ENCODE data around the gene CSNK1A1L. TPM values are rescaled to one million over a fixed set of nuclear protein-coding genes. Genes with fewer than 3 reads are reported as not detected.

Gene CSNK1A1L
- total RNA-seq, 5 donors from 2014 or later (not counting 1 experiment from before 2014, with no cell fraction given), result not detected

GRCh38 chr13:37131092-37131491 is 25.6 kb upstream of the CSNK1A1L start:
- ChIA-PET CTCF (no interaction called here), POLR2A (no interaction called here)
- DNase-seq, result no peak
- Mint-ChIP-seq H3K36me3 (no peaks in the 10 kb centered on the region), H3K9me3 (peaks cover 0 to 4% (median 0%) of the 10 kb centered on the region in 3 donors), H3K27me3 (peaks cover 3 to 9% of the 10 kb centered on the region in 2 donors), H3K4me3 (no peak overlapping the region), H3K27ac (no peak overlapping the region), H3K4me1 (no peaks in the 10 kb centered on the region)
- Histone ChIP-seq H3K4me1 (ENCODE audit: control insufficient read depth in 1 of 2, extremely low read depth in 1 of 2, insufficient read depth in 2 of 2, low read length in 2 of 2) (no peaks in the 10 kb centered on the region), H3K9me3 (no peaks in the 10 kb centered on the region), H3K4me3 (ENCODE audit: control insufficient read depth in 1 of 2, extremely low read depth in 1 of 2, low read length in 1 of 2) (no peak overlapping the region), H3K36me3 (ENCODE audit: control insufficient read depth in 2 of 2, extremely low read depth in 1 of 2, insufficient read depth in 1 of 2, low read length in 1 of 2) (no peaks in the 10 kb centered on the region), H3K27me3 (replicated peaks in 1 of 2; ENCODE audit: control insufficient read depth in 2 of 2, extremely low read depth in 1 of 2, insufficient read depth in 2 of 2, low read length in 1 of 2) (no peaks in the 10 kb centered on the region), H3K27ac (ENCODE audit: low read length) (no peak overlapping the region)
- no peak for ATAC-seq (replicated peaks in 1 of 4)
- no CpG with 5 or more reads among the region's 3 CpGs for WGBS (ENCODE audit: insufficient coverage)

- Histone ChIP-seq H3K4me3 (ENCODE audit: control insufficient read depth in 1 of 2, extremely low read depth in 1 of 2, low read length in 1 of 2) (no peak overlapping the region), H3K27me3 (replicated peaks in 1 of 2; ENCODE audit: control insufficient read depth in 2 of 2, extremely low read depth in 1 of 2, insufficient read depth in 2 of 2, low read length in 1 of 2) (no peaks in the 10 kb centered on the region), H3K4me1 (ENCODE audit: control insufficient read depth in 1 of 2, extremely low read depth in 1 of 2, insufficient read depth in 2 of 2, low read length in 2 of 2) (no peaks in the 10 kb centered on the region), H3K9me3 (no peaks in the 10 kb centered on the region), H3K27ac (ENCODE audit: low read length) (no peak overlapping the region), H3K36me3 (ENCODE audit: control insufficient read depth in 2 of 2, extremely low read depth in 1 of 2, insufficient read depth in 1 of 2, low read length in 1 of 2) (no peaks in the 10 kb centered on the region)
- no peak for ATAC-seq (replicated peaks in 1 of 4)
- Mint-ChIP-seq H3K27ac (no peak overlapping the region), H3K9me3 (peaks cover 0 to 4% (median 0%) of the 10 kb centered on the region in 3 donors), H3K4me3 (no peak overlapping the region), H3K4me1 (no peaks in the 10 kb centered on the region), H3K27me3 (peaks cover 2 to 9% of the 10 kb centered on the region in 2 donors), H3K36me3 (no peaks in the 10 kb centered on the region)
- no peak for DNase-seq
- 80% methylated on average over 3 of the region's 4 CpGs for WGBS (ENCODE audit: insufficient coverage)
- CTCF ChIA-PET, result no interaction called here
- POLR2A ChIA-PET, result no interaction called here
Observed at GRCh38 chr13:37129866-37130265, 24.4 kb upstream of the CSNK1A1L start.

GRCh38 chr13:37127691-37128241 is 22.3 kb upstream of the CSNK1A1L start:
- DNase-seq, result no peak
- no peaks in the 10 kb centered on the region for H3K36me3 ChIP-seq (ENCODE audit: control insufficient read depth in 2 of 2, extremely low read depth in 1 of 2, insufficient read depth in 1 of 2, low read length in 1 of 2)
- no peak overlapping the region for H3K27ac ChIP-seq (ENCODE audit: low read length)
- H3K4me3 Mint-ChIP-seq, result no peak overlapping the region
- H3K4me1 ChIP-seq (ENCODE audit: control insufficient read depth in 1 of 2, extremely low read depth in 1 of 2, insufficient read depth in 2 of 2, low read length in 2 of 2), result no peaks in the 10 kb centered on the region
- WGBS (ENCODE audit: insufficient coverage), result 73% methylated on average over 2 of the region's 3 CpGs
- no peak for ATAC-seq (replicated peaks in 1 of 4)
- no peak overlapping the region for H3K4me3 ChIP-seq (ENCODE audit: control insufficient read depth in 1 of 2, extremely low read depth in 1 of 2, low read length in 1 of 2)
- ChIA-PET CTCF (no interaction called here), POLR2A (no interaction called here)
- no peaks in the 10 kb centered on the region for H3K36me3 Mint-ChIP-seq
- H3K9me3 Mint-ChIP-seq, result peaks cover 0 to 4% (median 0%) of the 10 kb centered on the region in 3 donors
- no peaks in the 10 kb centered on the region for H3K9me3 ChIP-seq
- peaks cover 0 to 4% of the 10 kb centered on the region in 2 experiments for H3K27me3 ChIP-seq (replicated peaks in 1 of 2; ENCODE audit: control insufficient read depth in 2 of 2, extremely low read depth in 1 of 2, insufficient read depth in 2 of 2, low read length in 1 of 2)
- no peaks in the 10 kb centered on the region for H3K4me1 Mint-ChIP-seq
- no peak overlapping the region for H3K27ac Mint-ChIP-seq
- peaks cover 2 to 9% of the 10 kb centered on the region in 2 donors for H3K27me3 Mint-ChIP-seq

- POLR2A ChIA-PET, result no interaction called here
Observed at GRCh38 chr13:37123337-37123736, 17.9 kb upstream of the CSNK1A1L start.

GRCh38 chr13:37118016-37118415 is 12.6 kb upstream of the CSNK1A1L start:
- H3K36me3 ChIP-seq (ENCODE audit: control insufficient read depth in 2 of 2, extremely low read depth in 1 of 2, insufficient read depth in 1 of 2, low read length in 1 of 2), result no peaks in the 10 kb centered on the region
- no peaks in the 10 kb centered on the region for H3K4me1 ChIP-seq (ENCODE audit: control insufficient read depth in 1 of 2, extremely low read depth in 1 of 2, insufficient read depth in 2 of 2, low read length in 2 of 2)
- CTCF ChIA-PET, result no interaction called here
- H3K27ac Mint-ChIP-seq, result no peak overlapping the region
- ATAC-seq (replicated peaks in 1 of 4), result no peak
- H3K4me3 ChIP-seq (ENCODE audit: control insufficient read depth in 1 of 2, extremely low read depth in 1 of 2, low read length in 1 of 2), result no peak overlapping the region
- no peak overlapping the region for H3K27ac ChIP-seq (ENCODE audit: low read length)
- POLR2A ChIA-PET, result no interaction called here
- no peaks in the 10 kb centered on the region for H3K9me3 ChIP-seq
- no peaks in the 10 kb centered on the region for H3K36me3 Mint-ChIP-seq
- H3K27me3 Mint-ChIP-seq, result peaks cover 6 to 24% of the 10 kb centered on the region in 2 donors
- H3K27me3 ChIP-seq (replicated peaks in 1 of 2; ENCODE audit: control insufficient read depth in 2 of 2, extremely low read depth in 1 of 2, insufficient read depth in 2 of 2, low read length in 1 of 2), result peaks cover 0 to 2% of the 10 kb centered on the region in 2 experiments
- H3K4me1 Mint-ChIP-seq, result no peaks in the 10 kb centered on the region
- H3K4me3 Mint-ChIP-seq, result no peak overlapping the region
- H3K9me3 Mint-ChIP-seq, result no peaks in the 10 kb centered on the region
- no peak for DNase-seq
- 100% methylated on average over 1 of the region's 3 CpGs for WGBS (ENCODE audit: insufficient coverage)

More at GRCh38 chr13:37123337-37123736, 17.9 kb upstream of the CSNK1A1L start:
- no peak overlapping the region for H3K27ac ChIP-seq (ENCODE audit: low read length)
- H3K27me3 Mint-ChIP-seq, result peaks cover 5 to 14% of the 10 kb centered on the region in 2 donors
- no peaks in the 10 kb centered on the region for H3K9me3 ChIP-seq
- no peak overlapping the region for H3K4me3 ChIP-seq (ENCODE audit: control insufficient read depth in 1 of 2, extremely low read depth in 1 of 2, low read length in 1 of 2)
- no peak overlapping the region for H3K4me3 Mint-ChIP-seq
- no peak for DNase-seq
- no peaks in the 10 kb centered on the region for H3K36me3 ChIP-seq (ENCODE audit: control insufficient read depth in 2 of 2, extremely low read depth in 1 of 2, insufficient read depth in 1 of 2, low read length in 1 of 2)
- no peaks in the 10 kb centered on the region for H3K36me3 Mint-ChIP-seq
- WGBS (ENCODE audit: insufficient coverage), result no CpG with 5 or more reads among the region's 1 CpG
- H3K4me1 Mint-ChIP-seq, result no peaks in the 10 kb centered on the region
- H3K4me1 ChIP-seq (ENCODE audit: control insufficient read depth in 1 of 2, extremely low read depth in 1 of 2, insufficient read depth in 2 of 2, low read length in 2 of 2), result no peaks in the 10 kb centered on the region
- ATAC-seq (replicated peaks in 1 of 4), result no peak
- CTCF ChIA-PET, result no interaction called here
- no peaks in the 10 kb centered on the region for H3K9me3 Mint-ChIP-seq
- H3K27ac Mint-ChIP-seq, result no peak overlapping the region
- peaks cover 0 to 6% of the 10 kb centered on the region in 2 experiments for H3K27me3 ChIP-seq (replicated peaks in 1 of 2; ENCODE audit: control insufficient read depth in 2 of 2, extremely low read depth in 1 of 2, insufficient read depth in 2 of 2, low read length in 1 of 2)

GRCh38 chr13:37114250-37114649 is 8.8 kb upstream of the CSNK1A1L start:
- H3K36me3 Mint-ChIP-seq, result no peaks in the 10 kb centered on the region
- ATAC-seq (replicated peaks in 1 of 4) (no peak), DNase-seq (no peak)
- no peak overlapping the region for H3K27ac Mint-ChIP-seq
- ChIA-PET CTCF (no interaction called here), POLR2A (no interaction called here)
- Histone ChIP-seq H3K27ac (ENCODE audit: low read length) (no peak overlapping the region), H3K36me3 (ENCODE audit: control insufficient read depth in 2 of 2, extremely low read depth in 1 of 2, insufficient read depth in 1 of 2, low read length in 1 of 2) (no peaks in the 10 kb centered on the region), H3K4me1 (ENCODE audit: control insufficient read depth in 1 of 2, extremely low read depth in 1 of 2, insufficient read depth in 2 of 2, low read length in 2 of 2) (no peaks in the 10 kb centered on the region), H3K27me3 (replicated peaks in 1 of 2; ENCODE audit: control insufficient read depth in 2 of 2, extremely low read depth in 1 of 2, insufficient read depth in 2 of 2, low read length in 1 of 2) (no peaks in the 10 kb centered on the region), H3K4me3 (ENCODE audit: control insufficient read depth in 1 of 2, extremely low read depth in 1 of 2, low read length in 1 of 2) (no peak overlapping the region), H3K9me3 (no peaks in the 10 kb centered on the region)
- no peak overlapping the region for H3K4me3 Mint-ChIP-seq
- H3K4me1 Mint-ChIP-seq, result no peaks in the 10 kb centered on the region
- no peaks in the 10 kb centered on the region for H3K9me3 Mint-ChIP-seq
- WGBS (ENCODE audit: insufficient coverage), result no CpG with 5 or more reads among the region's 4 CpGs
- H3K27me3 Mint-ChIP-seq, result peaks cover 3 to 20% of the 10 kb centered on the region in 2 donors

GRCh38 chr13:37113534-37113933 is 8.1 kb upstream of the CSNK1A1L start:
- no peak for ATAC-seq (replicated peaks in 1 of 4)

More at GRCh38 chr13:37113534-37113933, 8.1 kb upstream of the CSNK1A1L start:
- peaks cover 3 to 20% of the 10 kb centered on the region in 2 donors for H3K27me3 Mint-ChIP-seq
- no peaks in the 10 kb centered on the region for H3K9me3 ChIP-seq
- no peaks in the 10 kb centered on the region for H3K9me3 Mint-ChIP-seq
- no peaks in the 10 kb centered on the region for H3K4me1 Mint-ChIP-seq
- H3K27ac Mint-ChIP-seq, result no peak overlapping the region
- H3K27ac ChIP-seq (ENCODE audit: low read length), result no peak overlapping the region
- no CpG with 5 or more reads among the region's 2 CpGs for WGBS (ENCODE audit: insufficient coverage)
- ChIA-PET POLR2A (no interaction called here), CTCF (no interaction called here)
- no peaks in the 10 kb centered on the region for H3K36me3 Mint-ChIP-seq
- no peak for DNase-seq
- no peak overlapping the region for H3K4me3 ChIP-seq (ENCODE audit: control insufficient read depth in 1 of 2, extremely low read depth in 1 of 2, low read length in 1 of 2)
- H3K36me3 ChIP-seq (ENCODE audit: control insufficient read depth in 2 of 2, extremely low read depth in 1 of 2, insufficient read depth in 1 of 2, low read length in 1 of 2), result no peaks in the 10 kb centered on the region
- H3K4me3 Mint-ChIP-seq, result no peak overlapping the region
- no peaks in the 10 kb centered on the region for H3K27me3 ChIP-seq (replicated peaks in 1 of 2; ENCODE audit: control insufficient read depth in 2 of 2, extremely low read depth in 1 of 2, insufficient read depth in 2 of 2, low read length in 1 of 2)
- no peaks in the 10 kb centered on the region for H3K4me1 ChIP-seq (ENCODE audit: control insufficient read depth in 1 of 2, extremely low read depth in 1 of 2, insufficient read depth in 2 of 2, low read length in 2 of 2)

All from T-cell (primary cell).